GDM1 (cell line): ENCODE measurements around the gene CC2D2B.
"Not testable (repeated sequence)": the region's sequence is repeated elsewhere in the genome, so short reads cannot be mapped to it uniquely, and the experiment has no call there.

Experiments
- DNase-seq: peaks from one replicate; lab custom pipeline; 2025; lab: John Stamatoyannopoulos, UW

Gene CC2D2B

GRCh38 chr10:95905897-95906580 is 1.7 kb upstream of the CC2D2B start:
- not testable (repeated sequence) for DNase-seq

- DNase-seq, result peak; percentile 32
Measured at GRCh38 chr10:95906677-95907455, 909 bp upstream of the CC2D2B start.

GRCh38 chr10:95908450-95908849 is 675 bp downstream of the CC2D2B start:
- DNase-seq, result no peak

- DNase-seq, result no peak
Measured at GRCh38 chr10:95909561-95909960, 1.8 kb downstream of the CC2D2B start.

- DNase-seq, result not testable (repeated sequence)
Measured at GRCh38 chr10:95916039-95916438, 8.3 kb downstream of the CC2D2B start.

- DNase-seq, result no peak
Measured at GRCh38 chr10:95920798-95921426, 13.1 kb downstream of the CC2D2B start.

GRCh38 chr10:95925033-95925432 is 17.3 kb downstream of the CC2D2B start:
- no peak for DNase-seq

GRCh38 chr10:95935429-95935828 is 27.7 kb downstream of the CC2D2B start:
- DNase-seq, result peak; percentile 0

GRCh38 chr10:95941115-95941514 is 33.3 kb downstream of the CC2D2B start:
- no peak for DNase-seq

GRCh38 chr10:95963202-95963990 is 55.6 kb downstream of the CC2D2B start:
- peak; percentile 29 for DNase-seq

GRCh38 chr10:95963991-95964389 is 56.2 kb downstream of the CC2D2B start:
- DNase-seq, result no peak

GRCh38 chr10:95964756-95965155 is 57.0 kb downstream of the CC2D2B start:
- DNase-seq, result no peak

GRCh38 chr10:95976362-95977229 is 68.8 kb downstream of the CC2D2B start:
- no peak for DNase-seq

GRCh38 chr10:95982200-95982599 is 74.4 kb downstream of the CC2D2B start:
- DNase-seq, result no peak

GRCh38 chr10:95987685-95988426 is 80.1 kb downstream of the CC2D2B start:
- DNase-seq, result no peak

GRCh38 chr10:95988702-95989101 is 80.9 kb downstream of the CC2D2B start:
- no peak for DNase-seq

GRCh38 chr10:95994376-95994775 is 86.6 kb downstream of the CC2D2B start:
- not testable (repeated sequence) for DNase-seq

GRCh38 chr10:95998255-95998784 is 90.5 kb downstream of the CC2D2B start:
- DNase-seq, result no peak

GRCh38 chr10:96013956-96014355 is 106.2 kb downstream of the CC2D2B start:
- no peak for DNase-seq

GRCh38 chr10:96014473-96015102 is 106.8 kb downstream of the CC2D2B start:
- no peak for DNase-seq
